Neural progenitor cell (in vitro differentiated cells): ENCODE measurements around the gene MMEL1.

Source experiments
- EZH2 ChIP-seq: fragments of 200-600 bp; sonication (generic); IDR thresholded peaks from 2 replicates; pipeline ENCODE4 v1.6.1; 2017; ENCODE audit warnings: antibody characterized with exemption, mild to moderate bottlenecking, moderate library complexity
- EZH2phosphoT487 ChIP-seq: fragments of 200-600 bp; sonication (generic); IDR thresholded peaks from 2 replicates; pipeline ENCODE4 v1.6.1; 2017; ENCODE audit warnings: antibody characterized with exemption
- TF ChIP-seq, protein P1 (sequence below): fragments of 200-600 bp; sonication (generic); IDR thresholded peaks from 2 replicates; pipeline ENCODE4 v1.5.1; 2017; ENCODE audit warnings: antibody characterized with exemption, mild to moderate bottlenecking

DNA sequence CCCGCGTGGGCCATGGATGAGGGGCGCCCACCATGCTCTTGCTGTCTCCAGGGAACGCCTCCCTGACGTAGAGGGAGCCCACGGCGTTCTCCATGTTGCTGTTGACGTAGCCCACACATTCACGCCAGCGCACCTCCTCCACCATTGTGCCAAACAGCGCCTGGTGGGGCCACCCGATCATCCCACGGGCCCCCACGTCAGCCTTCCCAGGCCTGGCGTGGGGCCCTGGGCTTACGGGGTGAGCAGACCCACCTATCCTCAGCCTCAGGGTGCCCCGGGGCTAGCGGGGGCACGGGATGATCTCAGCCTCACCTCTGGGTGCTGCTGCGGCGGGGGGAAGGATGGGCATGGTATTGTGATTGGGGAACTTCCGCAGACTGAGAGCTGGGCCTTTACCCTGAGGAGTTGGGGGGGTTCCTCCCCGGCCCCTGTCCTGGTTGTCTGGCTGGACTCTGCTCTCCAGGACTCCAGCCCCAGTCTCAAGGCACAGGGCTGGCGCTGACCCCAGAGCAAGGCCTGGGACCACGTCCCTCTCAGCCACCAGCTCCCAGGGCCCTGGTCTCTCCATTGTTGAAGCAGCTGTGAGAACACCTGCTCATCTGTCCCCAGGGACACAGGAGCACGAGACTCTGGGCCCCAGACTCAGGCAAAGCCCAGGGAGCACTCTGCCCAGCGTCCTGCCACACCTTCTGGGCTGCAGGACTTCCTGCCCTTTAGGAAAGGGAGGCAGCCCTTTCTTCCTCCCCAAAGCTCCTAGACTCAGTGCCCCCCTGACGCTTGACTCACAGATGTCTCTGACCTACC is 36.1 kb downstream of the MMEL1 start:
- TF ChIP-seq, protein P1, sequence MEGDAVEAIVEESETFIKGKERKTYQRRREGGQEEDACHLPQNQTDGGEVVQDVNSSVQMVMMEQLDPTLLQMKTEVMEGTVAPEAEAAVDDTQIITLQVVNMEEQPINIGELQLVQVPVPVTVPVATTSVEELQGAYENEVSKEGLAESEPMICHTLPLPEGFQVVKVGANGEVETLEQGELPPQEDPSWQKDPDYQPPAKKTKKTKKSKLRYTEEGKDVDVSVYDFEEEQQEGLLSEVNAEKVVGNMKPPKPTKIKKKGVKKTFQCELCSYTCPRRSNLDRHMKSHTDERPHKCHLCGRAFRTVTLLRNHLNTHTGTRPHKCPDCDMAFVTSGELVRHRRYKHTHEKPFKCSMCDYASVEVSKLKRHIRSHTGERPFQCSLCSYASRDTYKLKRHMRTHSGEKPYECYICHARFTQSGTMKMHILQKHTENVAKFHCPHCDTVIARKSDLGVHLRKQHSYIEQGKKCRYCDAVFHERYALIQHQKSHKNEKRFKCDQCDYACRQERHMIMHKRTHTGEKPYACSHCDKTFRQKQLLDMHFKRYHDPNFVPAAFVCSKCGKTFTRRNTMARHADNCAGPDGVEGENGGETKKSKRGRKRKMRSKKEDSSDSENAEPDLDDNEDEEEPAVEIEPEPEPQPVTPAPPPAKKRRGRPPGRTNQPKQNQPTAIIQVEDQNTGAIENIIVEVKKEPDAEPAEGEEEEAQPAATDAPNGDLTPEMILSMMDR: no peak
- no peak for TF ChIP-seq EZH2
- TF ChIP-seq EZH2phosphoT487: no peak
